GM12874 (cell line): Measurements from ENCODE around the gene CHRNA3.
A peak's percentile ranks its signal among the peaks of the same experiment; 100 is the strongest.

Source experiments
- TF ChIP-seq, protein P1 (sequence below): IDR thresholded peaks from 2 replicates; pipeline ENCODE4 v1.5.1; 2011; ENCODE audit warnings: low read depth, mild to moderate bottlenecking, control low read depth, low read length, moderate library complexity; ENCODE audit not compliant: insufficient read depth

CHRNA3 gene

DNA sequence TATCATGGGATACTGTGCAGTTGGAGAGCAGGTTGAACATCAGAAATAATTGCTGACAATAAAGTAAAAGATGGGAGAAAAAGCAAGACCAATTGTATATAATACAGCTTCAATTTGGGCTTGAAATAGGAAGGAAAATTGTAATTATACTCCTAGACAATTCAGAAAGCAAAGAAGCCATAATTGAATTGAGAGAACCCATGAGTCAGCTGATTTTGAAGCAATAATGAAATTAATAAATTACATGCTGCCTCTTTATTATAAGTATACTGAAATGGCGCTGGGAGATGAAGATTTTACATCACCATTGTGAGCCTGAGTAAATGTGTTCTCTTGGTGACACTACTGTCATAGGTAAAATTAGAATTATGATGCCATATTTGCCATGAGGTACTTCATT is 23.2 kb downstream of the CHRNA3 start:
- TF ChIP-seq, protein P1, sequence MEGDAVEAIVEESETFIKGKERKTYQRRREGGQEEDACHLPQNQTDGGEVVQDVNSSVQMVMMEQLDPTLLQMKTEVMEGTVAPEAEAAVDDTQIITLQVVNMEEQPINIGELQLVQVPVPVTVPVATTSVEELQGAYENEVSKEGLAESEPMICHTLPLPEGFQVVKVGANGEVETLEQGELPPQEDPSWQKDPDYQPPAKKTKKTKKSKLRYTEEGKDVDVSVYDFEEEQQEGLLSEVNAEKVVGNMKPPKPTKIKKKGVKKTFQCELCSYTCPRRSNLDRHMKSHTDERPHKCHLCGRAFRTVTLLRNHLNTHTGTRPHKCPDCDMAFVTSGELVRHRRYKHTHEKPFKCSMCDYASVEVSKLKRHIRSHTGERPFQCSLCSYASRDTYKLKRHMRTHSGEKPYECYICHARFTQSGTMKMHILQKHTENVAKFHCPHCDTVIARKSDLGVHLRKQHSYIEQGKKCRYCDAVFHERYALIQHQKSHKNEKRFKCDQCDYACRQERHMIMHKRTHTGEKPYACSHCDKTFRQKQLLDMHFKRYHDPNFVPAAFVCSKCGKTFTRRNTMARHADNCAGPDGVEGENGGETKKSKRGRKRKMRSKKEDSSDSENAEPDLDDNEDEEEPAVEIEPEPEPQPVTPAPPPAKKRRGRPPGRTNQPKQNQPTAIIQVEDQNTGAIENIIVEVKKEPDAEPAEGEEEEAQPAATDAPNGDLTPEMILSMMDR, result no peak

DNA sequence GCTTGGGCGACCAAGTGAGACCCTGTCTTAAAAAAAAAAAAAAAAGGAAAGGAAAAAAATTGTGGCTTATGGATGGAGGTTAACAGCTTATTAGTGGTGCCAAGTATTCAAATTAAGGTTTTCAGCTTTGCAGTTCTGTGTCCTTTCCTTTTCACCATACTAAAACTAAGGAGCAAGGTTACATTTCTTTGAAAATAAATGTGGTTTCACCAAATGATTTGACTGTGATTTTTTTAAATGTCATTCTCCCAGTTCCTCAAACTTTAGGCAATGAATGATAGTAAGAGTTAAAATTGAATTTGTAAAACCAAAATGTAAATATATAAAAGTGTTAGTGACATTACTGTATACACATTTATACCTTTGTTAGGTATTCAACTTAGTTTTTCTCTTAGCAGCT is 45.9 kb downstream of the CHRNA3 start:
- TF ChIP-seq, protein P1, result no peak

DNA sequence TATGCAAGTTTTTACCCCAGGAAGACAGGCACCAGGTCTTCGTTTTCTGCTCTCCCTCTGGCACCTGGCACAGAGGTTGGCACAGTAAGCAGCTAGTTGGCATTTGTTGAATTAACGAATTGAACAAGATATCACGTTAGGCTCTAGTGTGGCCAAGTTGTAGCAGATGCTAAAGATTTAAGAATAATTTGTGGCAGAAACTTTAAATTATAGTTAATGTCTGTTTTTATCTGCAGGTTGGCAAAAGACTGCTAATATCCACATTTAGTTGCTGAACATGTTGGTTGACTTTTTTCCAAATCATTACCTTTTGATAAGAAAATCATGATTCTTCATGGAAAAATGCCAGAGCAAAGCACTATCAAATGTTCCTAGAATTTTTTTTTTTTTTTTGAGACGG is 47.4 kb downstream of the CHRNA3 start:
- TF ChIP-seq, protein P1, result no peak

DNA sequence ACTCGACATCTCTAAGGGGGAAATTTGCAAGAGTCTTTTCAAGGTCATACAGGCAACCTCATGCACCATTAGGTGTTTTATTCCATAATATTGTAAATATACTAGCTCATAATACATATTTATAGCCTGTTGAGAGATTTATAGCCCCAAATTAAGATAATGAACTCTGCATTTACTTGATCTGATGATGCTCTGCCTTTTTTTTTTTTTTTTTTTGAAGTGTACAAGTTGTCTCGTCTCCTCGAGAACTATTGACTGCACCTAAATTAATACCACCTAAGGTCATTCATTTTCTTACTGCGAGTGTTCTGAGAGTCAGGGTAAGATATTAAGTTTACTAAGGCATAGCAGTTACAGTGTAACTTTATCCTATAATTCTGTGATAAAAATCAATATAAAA is 49.4 kb downstream of the CHRNA3 start:
- TF ChIP-seq, protein P1, result no peak

DNA sequence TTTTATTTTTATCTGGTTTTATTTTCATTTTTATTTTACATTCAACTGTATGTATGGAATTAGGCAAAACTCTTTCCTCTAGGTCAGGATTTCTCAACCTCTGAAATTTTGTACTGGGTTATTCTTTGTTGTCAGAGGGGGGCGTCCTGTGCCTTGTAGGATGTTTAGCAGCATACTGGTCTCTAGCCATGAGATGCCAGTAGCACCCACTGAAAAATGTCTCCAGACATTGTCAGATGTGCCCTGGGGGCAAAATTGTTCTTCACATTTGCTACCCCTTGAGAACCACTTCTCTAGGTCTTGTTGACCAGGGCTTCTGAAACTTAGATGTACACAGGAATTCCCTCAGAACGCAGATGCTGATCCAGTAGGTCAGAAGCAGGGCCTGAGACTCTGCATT is 50.1 kb downstream of the CHRNA3 start:
- TF ChIP-seq, protein P1, result no peak

DNA sequence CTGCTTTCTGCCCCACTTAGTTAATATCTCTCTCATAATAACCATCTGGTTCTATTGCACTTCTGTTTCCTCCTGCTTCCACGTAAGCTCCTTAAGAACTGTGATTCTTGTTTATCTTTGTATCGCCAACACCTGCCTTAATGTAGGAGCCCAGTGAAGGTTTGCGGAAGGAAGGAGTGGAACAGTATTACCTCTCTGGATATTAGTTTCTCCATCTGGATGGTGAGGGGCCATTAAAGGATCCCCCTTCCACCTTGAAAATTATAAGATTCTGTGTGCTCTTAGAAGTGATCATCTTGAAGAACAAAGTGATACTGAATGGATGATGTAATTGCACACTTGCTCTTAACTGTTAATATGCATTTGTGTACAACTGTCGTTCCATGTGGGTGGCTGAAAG is 53.3 kb downstream of the CHRNA3 start:
- TF ChIP-seq, protein P1, result no peak

DNA sequence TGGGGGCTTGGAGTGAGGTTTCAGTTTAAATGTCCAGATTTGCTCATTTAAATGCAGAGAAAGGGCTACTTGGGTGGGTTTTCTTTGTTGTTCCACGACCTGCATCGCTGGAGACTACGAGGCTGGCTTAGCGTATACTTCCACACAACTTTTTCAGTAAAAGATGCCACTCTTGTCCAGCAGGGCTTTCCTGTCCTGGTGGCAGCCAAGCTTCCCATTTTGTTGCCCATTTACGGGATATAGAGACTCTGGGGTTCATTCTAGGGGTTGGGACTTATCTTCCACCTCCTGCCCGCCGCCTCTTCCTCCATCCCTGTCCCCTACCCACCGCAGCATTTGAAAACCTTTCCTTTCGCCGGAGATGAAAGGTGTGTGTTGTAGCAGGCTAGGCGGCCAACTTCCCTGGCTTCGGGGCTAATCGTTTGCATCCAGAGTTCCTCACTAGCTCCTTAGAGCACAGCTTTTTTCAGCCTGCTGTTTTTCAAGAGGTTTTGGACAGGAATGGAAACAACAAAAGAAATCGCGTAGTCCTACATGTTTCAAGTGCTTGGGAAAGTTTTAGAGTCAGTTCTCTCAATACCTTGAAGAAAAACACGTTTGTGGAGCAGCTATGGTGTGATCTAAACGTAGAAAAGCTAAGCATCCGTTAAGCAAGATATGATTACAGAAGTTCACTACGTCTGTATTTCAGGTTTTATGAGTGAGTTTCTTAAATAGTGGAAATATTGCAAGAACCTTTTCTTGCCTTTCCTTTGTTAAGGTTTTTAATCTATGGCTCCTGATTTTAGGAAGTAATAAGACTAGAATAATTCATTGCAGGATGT is 54.6 kb downstream of the CHRNA3 start:
- TF ChIP-seq, protein P1, result peak; percentile 10; the same call in 1 of the 2 replicates
